HG02678 (cell line): Measurements from ENCODE around the gene MSRB3.

Experiments
- ATAC-seq: cut with Tn5 transposase; IDR thresholded peaks from one replicate; pipeline ENCODE4 v1.9.1; 2021; ENCODE audit warnings: mild to moderate bottlenecking, moderate library complexity; ENCODE audit not compliant: unreplicated experiment

Gene MSRB3

DNA sequence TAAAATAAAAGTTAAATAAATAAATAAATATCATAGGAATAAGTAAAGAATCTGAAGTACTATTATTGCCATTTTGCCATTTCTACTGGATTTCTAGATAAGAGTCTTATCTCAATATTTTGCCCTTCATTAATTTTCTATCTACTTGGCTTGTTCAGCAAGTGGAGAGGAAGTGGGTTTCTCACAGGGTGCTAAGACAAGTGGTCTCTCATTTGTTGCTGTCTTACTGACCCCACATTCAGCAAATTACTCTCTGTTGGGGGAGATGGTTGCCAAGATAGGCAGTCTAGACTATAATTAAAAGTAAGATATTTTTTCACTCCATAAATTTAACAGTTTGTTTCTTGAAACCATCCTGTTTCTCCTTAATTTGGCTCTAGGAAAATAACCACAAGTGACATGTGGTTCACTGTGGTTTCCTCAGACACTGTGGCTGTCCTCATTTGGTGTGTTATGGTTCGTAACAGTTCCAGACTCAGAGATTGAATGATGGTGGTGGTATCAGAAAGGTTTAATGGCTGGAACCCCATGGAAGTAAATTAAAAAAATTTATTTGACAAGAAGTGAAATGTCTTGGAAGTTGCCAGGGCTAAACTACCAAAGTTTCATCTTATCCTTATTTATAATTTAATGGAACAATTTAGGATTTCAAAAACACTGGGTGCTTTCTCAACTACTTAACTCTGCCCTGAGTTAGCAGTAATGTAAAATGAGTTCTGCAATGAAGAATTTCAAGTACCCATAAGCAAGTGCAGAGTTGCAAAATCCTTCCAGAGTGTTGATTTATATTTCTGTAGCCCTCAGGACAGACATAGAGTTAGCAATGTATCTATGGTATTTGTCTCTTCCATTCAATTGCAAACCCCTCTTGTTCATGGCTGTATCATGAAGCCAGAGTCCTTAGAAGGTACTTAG lies 214.8 kb downstream of the MSRB3 start:
- ATAC-seq, result no peak

GRCh38 chr12:65493913-65494245 lies 215.4 kb downstream of the MSRB3 start:
- ATAC-seq, result no peak

- ATAC-seq, result no peak
Measured at GRCh38 chr12:65494537-65494936, 216.1 kb downstream of the MSRB3 start.

GRCh38 chr12:65495233-65495632 lies 216.8 kb downstream of the MSRB3 start:
- no peak for ATAC-seq

GRCh38 chr12:65496617-65497016 lies 218.1 kb downstream of the MSRB3 start:
- no peak for ATAC-seq

- no peak for ATAC-seq
Measured at GRCh38 chr12:65497660-65498059, 219.2 kb downstream of the MSRB3 start.

GRCh38 chr12:65499167-65499566 lies 220.7 kb downstream of the MSRB3 start:
- no peak for ATAC-seq

GRCh38 chr12:65500091-65500900 lies 221.8 kb downstream of the MSRB3 start:
- no peak for ATAC-seq

DNA sequence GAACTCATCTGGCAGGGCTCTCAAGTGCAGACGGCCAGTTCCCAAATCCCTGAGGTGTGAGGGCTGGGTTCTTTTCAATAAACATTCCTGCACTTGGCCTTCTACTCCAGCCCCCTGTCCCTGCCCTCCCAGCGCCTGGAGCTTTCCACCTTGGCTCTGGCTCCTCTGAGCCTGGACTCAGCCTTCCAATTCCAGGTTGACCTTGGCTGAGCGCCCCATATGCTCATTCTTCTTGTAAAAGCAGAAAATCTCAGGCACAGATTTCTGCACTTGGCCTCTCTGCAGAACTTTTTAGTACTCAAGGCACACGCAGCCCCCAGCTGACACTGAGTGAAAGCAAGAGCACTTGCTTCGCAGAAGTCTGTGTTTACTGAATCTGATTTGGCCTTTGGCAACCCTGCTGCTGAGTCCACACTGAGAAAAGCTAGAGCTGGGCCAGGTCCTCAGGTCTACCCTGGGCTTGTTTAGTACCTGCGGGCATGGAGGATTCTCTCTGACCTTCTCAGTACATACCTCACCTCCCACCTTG lies 222.7 kb downstream of the MSRB3 start:
- ATAC-seq, result no peak

GRCh38 chr12:65501935-65502334 lies 223.5 kb downstream of the MSRB3 start:
- ATAC-seq, result no peak

GRCh38 chr12:65504417-65504816 lies 225.9 kb downstream of the MSRB3 start:
- no peak for ATAC-seq

GRCh38 chr12:65505386-65506121 lies 227.1 kb downstream of the MSRB3 start:
- ATAC-seq, result no peak

GRCh38 chr12:65508276-65509035 lies 230.0 kb downstream of the MSRB3 start:
- ATAC-seq, result no peak

- ATAC-seq, result no peak
Measured at GRCh38 chr12:65510007-65510406, 231.5 kb downstream of the MSRB3 start.

DNA sequence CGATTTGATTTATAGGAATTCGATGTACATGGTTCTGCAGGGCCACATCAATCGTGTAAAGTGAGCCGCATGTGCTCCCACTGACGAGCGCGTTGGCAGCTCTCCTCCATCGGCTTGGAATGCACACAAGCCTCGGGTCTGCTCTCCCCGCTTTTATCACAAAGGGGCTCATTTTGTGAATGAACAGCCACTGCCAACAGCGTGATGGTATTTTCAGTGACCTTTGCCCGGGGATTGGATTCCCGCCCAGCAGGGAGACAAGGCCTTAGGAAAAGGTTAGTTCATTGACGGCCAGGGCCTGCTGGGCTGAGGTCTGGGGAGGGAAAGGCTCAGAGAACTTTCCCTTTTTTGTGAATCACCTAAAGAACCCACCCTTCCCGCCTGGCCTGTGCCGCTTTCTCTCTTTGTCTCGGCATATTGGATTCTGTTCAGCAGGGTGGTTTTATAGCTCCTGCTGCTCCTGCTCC lies 232.1 kb downstream of the MSRB3 start:
- no peak for ATAC-seq

- no peak for ATAC-seq
Measured at GRCh38 chr12:65511134-65511834, 232.8 kb downstream of the MSRB3 start.

DNA sequence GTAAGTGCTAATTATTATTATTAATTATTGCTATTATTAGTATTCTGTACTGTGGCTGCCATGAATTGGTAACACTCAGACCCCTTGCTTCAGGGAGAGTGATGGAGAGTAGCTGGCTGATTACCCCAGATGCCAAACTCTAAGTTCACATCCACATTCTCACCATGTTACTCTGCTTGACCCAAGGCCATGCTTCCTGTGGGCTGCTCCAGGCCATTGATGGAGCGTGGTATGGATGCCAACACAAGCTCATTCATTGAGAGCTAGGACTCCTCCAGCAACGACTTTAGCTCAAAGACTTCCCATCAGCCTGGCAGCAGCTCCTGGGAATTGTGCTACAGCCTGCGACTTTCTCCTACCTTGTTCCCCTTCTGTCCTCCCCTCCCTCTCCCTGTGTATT lies 233.4 kb downstream of the MSRB3 start:
- no peak for ATAC-seq
